Colonic mucosa (tissue), 4 donors: ENCODE measurements around the gene TRIP10. TPM values are rescaled to one million over a fixed set of nuclear protein-coding genes. Genes with fewer than 3 reads are reported as not detected.

Experiments
- DNase-seq: peaks from one replicate; pipeline ENCODE4 v3.0.0-alpha.2; 2020
- H3K27ac ChIP-seq: fragments of 200-600 bp; one replicate; pipeline ENCODE4 v1.8.0; 2021
- H3K27me3 ChIP-seq: fragments of 200-600 bp; one replicate; pipeline ENCODE4 v1.8.0; 2021
- H3K36me3 ChIP-seq: fragments of 200-600 bp; one replicate; pipeline ENCODE4 v1.8.0; 2021
- H3K4me1 ChIP-seq: fragments of 200-600 bp; one replicate; pipeline ENCODE4 v1.8.0; 2021; ENCODE audit warnings: mild to moderate bottlenecking
- H3K4me3 ChIP-seq: fragments of 200-600 bp; one replicate; pipeline ENCODE4 v1.8.0; 2021
- H3K9ac ChIP-seq, 2 donors: one replicate each; pipeline ENCODE4 v1.7.0; 2013; ENCODE audit warnings: control low read depth in 2 of 2, low read depth in 2 of 2, low read length in 2 of 2
- H3K9me3 ChIP-seq: fragments of 200-600 bp; one replicate; pipeline ENCODE4 v1.8.0; 2021
- intact Hi-C: fragments of 100-400 bp; cut with DNase I; formaldehyde crosslinking; loops from one replicate; pipeline ENCODE4 v1.14.1; 2022
- total RNA-seq, 2 donors: library from RNA; stranded (reverse); fragmentation: NEBNext Ultra II Directional in 1 of 2; extraction: Animal tissue kit (Norgen Biotek cat#: 25700) in 1 of 2; gene quantifications; one replicate each; pipeline ENCODE4 v1.2.1, GENCODE V29; 2021
- TF ChIP-seq, protein P1 (sequence below): fragments of 200-600 bp; IDR thresholded peaks from one replicate; pipeline ENCODE4 v1.8.0; 2022; ENCODE audit warnings: antibody characterized with exemption, mild to moderate bottlenecking
- donor health status: healthy.
- donor health status: DM: no; HTN: no; CAD: no.
- donor health status: DM: no; HTN: no; CAD: no.

Gene TRIP10
- total RNA-seq, 2 donors from 2014 or later: 67.7 to 78.2 TPM

DNA sequence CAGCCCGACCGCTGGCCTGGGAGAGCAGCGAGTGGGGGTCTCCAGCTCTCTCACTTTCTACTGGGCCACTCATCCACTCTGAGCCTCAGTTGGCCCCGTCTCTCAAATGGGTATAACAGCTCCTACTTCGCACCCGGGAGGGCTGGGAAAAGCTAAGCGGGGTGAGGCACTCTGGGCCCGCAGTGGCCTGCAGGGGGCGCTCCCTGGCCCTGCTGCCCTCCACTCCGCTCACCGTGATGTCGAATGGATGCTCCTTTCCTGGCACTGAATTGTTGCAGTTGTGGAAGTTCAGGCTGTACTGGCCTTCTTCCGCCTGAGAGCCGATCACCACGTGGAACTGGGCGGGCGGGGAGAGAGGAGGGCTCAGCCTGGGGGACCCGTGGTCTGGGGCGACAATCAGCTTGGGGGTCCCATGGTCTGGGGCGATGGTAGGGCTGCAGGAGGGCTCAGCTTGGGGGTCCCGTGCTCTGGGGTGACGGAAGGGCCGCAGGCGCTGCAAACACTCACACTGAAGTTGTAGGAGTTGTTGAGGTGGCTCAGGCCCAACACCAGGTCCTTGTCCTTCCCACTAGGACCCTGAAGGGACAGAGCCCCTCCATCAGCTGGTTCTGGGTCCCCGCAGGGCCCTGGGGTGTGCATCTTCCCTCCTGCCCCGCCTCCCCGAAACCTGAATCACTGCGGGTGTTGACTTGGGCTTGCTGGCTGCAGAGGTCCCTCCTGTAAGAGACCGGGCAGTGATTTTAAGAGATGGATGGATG lies 6.0 kb upstream of the TRIP10 start:
- no peak for DNase-seq
- Histone ChIP-seq H3K9ac (no peak overlapping the region), H3K36me3 (no peaks in the 10 kb centered on the region), H3K4me3 (no peak overlapping the region), H3K27me3 (no peaks in the 10 kb centered on the region), H3K9me3 (no peaks in the 10 kb centered on the region), H3K27ac (no peak overlapping the region), H3K4me1 (peaks cover 5% of the 10 kb centered on the region)
- TF ChIP-seq, protein P1, sequence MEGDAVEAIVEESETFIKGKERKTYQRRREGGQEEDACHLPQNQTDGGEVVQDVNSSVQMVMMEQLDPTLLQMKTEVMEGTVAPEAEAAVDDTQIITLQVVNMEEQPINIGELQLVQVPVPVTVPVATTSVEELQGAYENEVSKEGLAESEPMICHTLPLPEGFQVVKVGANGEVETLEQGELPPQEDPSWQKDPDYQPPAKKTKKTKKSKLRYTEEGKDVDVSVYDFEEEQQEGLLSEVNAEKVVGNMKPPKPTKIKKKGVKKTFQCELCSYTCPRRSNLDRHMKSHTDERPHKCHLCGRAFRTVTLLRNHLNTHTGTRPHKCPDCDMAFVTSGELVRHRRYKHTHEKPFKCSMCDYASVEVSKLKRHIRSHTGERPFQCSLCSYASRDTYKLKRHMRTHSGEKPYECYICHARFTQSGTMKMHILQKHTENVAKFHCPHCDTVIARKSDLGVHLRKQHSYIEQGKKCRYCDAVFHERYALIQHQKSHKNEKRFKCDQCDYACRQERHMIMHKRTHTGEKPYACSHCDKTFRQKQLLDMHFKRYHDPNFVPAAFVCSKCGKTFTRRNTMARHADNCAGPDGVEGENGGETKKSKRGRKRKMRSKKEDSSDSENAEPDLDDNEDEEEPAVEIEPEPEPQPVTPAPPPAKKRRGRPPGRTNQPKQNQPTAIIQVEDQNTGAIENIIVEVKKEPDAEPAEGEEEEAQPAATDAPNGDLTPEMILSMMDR: no peak
- intact Hi-C loops: loop anchor here (5.0 kb wide), 1 partner anchor 129 kb away; no protein-coding TSS in a partner anchor

DNA sequence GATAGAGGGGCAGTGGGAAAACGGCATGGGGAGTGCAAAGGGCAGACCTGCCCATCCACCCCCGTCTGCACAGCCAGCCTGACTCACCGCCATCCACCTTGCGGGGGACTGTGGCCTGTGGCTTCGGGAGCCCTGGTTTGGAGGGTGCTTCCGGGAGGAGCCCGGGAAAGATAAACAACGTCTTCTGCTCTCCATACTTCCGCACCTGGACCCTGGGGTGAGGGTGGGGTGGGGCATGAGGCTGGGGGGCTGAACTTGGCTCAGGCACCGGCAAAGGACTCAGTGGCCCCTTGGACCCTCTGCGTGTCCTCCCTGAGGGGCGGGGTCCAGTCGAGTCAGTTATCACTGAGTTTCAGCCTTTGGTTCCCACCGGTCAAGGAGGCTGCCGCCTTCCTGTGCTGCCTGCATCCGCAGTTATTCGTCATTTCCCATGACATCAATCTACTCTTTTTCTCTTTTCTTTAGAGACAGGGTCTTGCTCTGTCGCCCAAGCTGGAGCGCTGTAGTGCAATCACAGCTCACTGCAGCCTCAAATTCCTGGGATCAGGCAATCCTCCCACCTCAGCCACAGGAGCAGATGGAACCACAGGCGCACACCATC lies 5.3 kb upstream of the TRIP10 start:
- Histone ChIP-seq H3K27ac (no peak overlapping the region), H3K36me3 (no peaks in the 10 kb centered on the region), H3K4me1 (peaks cover 10% of the 10 kb centered on the region), H3K27me3 (no peaks in the 10 kb centered on the region), H3K4me3 (no peak overlapping the region), H3K9ac (no peak overlapping the region), H3K9me3 (no peaks in the 10 kb centered on the region)
- intact Hi-C loops: loop anchor here (5.0 kb wide), 1 partner anchor 128 kb away; no protein-coding TSS in a partner anchor
- DNase-seq: no peak
- TF ChIP-seq, protein P1: no peak

DNA sequence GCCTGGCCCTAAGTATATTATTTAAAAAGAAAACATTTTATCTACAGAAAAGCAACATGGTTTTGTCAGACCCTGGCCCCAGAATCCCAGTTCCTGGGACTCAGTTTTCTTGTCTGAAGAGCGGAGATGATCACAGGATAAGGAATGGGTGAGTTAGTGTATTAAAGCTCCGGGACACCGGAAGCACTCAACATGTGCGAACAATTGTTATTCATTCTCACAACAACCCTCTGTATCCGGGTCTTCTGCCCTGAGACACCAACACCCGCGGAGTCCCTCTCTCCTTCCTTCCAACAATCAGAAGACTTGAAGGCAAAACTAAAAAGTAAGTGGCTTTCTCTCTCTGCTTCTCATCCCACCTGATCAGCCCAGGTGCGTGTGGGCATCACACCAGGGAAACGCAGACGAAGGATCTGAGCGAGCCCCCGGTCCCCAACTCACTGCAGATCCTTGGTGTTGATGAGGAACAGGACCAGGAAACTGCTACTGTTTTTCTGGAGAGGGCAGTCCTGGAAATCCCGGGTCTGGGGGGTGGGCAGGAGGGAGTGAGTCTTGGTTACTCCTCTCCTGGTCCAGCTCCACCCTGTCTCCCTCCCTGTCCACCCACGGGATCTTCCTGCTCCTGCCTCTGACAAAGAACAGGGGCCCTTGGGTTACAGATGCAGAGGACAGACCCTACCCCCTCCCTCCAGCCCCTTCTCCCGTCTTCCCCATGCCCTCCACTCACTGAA lies 4.1 kb upstream of the TRIP10 start:
- H3K27me3 ChIP-seq: no peaks in the 10 kb centered on the region
- H3K9ac ChIP-seq: no peak overlapping the region
- intact Hi-C loops: no loop called here
- TF ChIP-seq, protein P1: no peak
- DNase-seq: no peak
- H3K36me3 ChIP-seq: no peaks in the 10 kb centered on the region
- peaks cover 10% of the 10 kb centered on the region for H3K4me1 ChIP-seq
- H3K9me3 ChIP-seq: no peaks in the 10 kb centered on the region
- H3K4me3 ChIP-seq: no peak overlapping the region
- peak overlapping the region; percentile 86 for H3K27ac ChIP-seq

DNA sequence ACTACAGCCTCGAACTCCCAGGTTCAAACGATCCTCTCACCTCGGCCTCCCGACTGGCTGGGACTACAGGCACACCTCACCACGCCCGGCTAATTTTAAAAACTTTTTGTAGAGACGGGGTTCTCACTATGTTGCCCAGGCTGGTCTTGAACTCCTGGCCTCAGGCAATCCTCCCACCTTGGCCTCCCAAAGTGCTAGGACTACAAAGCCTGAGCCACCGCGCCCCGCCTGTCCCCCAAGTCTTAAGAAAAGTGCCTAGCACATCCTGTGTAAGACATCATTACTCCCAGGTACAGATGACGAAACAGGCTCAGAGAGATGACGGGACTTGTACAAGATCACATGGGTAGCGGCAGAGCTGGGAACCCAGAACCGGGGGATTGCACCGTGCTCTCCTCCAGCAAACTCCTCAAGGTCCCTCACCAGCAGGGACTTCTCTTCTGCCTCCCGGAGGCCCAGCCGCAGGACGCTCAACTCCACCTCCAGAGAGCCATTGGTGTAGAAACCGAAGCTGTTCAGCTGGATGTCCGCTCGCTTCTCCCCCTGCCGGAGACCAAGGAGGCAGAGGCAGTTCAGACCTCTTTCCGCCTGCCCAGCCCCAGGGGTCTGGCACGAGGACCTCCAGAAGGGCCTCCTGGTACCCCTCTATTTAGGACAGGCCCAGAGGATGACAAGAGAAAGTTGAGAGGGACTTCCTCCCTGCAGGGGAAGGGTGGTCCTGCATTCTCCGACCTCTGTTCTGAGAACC lies 3.1 kb upstream of the TRIP10 start:
- peak overlapping the region; percentile 86 for H3K27ac ChIP-seq
- peak; percentile 84 for DNase-seq
- H3K4me1 ChIP-seq: peaks cover 10% of the 10 kb centered on the region
- TF ChIP-seq, protein P1: peak; percentile 59
- H3K4me3 ChIP-seq: peak overlapping the region; percentile 70
- H3K9me3 ChIP-seq: no peaks in the 10 kb centered on the region
- H3K9ac ChIP-seq: peak overlapping the region; percentile 90 to 92
- no peaks in the 10 kb centered on the region for H3K36me3 ChIP-seq
- intact Hi-C loops: no loop called here
- no peaks in the 10 kb centered on the region for H3K27me3 ChIP-seq

DNA sequence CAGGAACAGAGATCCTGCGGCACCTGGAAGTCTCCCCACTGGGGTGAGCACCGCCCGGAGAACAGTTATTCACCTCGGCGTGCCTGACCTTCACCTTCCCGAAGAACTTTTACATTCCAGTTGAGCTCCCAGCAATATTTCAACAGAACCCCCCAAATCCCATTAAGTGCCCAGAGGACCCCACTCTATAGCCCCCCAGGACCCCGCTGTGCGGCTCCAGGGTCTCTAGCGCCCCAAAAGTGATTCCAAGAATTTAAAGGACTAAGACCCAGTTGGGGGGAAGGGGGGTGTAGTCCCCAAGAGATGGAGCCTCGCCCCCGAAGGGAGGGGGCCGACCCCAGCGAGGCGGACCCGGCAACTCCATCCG lies 2.6 kb upstream of the TRIP10 start:
- TF ChIP-seq, protein P1: no peak
- intact Hi-C loops: no loop called here
- Histone ChIP-seq H3K4me1 (peaks cover 10% of the 10 kb centered on the region), H3K27me3 (no peaks in the 10 kb centered on the region), H3K9ac (peak overlapping the region; percentile 90 to 92), H3K9me3 (no peaks in the 10 kb centered on the region), H3K36me3 (no peaks in the 10 kb centered on the region), H3K4me3 (peak overlapping the region; percentile 70), H3K27ac (peak overlapping the region; percentile 86)
- DNase-seq: no peak
